K562 (cell line): ENCODE measurements around the gene ILK. TPM values are rescaled to one million over a fixed set of nuclear protein-coding genes. Genes with fewer than 3 reads are reported as not detected.

Experiments used
- ATAC-seq: fragments of 200-7000 bp; cut with Tn5 transposase; 3 replicates; pipeline ENCODE4 v1.9.1; 2020; ENCODE audit warnings: moderate library complexity
- BruUV-seq: library from RNA; stranded (reverse); fragments of 400-500 nt; replicated peaks from 2 replicates; lab custom pipeline; 2021; lab: Mats Ljungman, UMichigan
- CTCF ChIA-PET: fragments of 300-600 bp; formaldehyde crosslinking; extraction: SDS; loops from one replicate; lab custom pipeline; 2021; ENCODE audit warnings: low intra/inter-chr PET ratio; lab: Yijun Ruan, JAX
- POLR2A ChIA-PET: fragments of 300-600, 350-650 bp; sonication (Branson Sonifier 250); formaldehyde crosslinking; extraction: SDS; loops from one replicate; lab custom pipeline; 2021; ENCODE audit warnings: antibody characterized with exemption, inconsistent platforms; lab: Yijun Ruan, JAX
- DNase-seq, 4 experiments: peaks; one replicate each; pipeline versions ENCODE4 v3.0.0 to v3.0.0-alpha.2; 2011 to 2018; ENCODE audit warnings: low spot score in 3 of 4, mixed read lengths in 3 of 4; ENCODE audit errors: extremely low read depth in 1 of 4
- FAIRE-seq: peaks from 2 replicates; lab custom pipeline; 2011; peaks lifted over from hg19 to GRCh38; lab: Jason Lieb, UNC
- H2AFZ ChIP-seq: 2 replicates; pipeline ENCODE4 v1.6.0; 2011; ENCODE audit warnings: low read depth, low read length, control low read depth, inconsistent platforms
- H3K27ac ChIP-seq: fragments of 200-600 bp; 3 replicates; pipeline ENCODE4 v1.8.0; 2011; ENCODE audit warnings: low read depth, mild to moderate bottlenecking, control low read depth, inconsistent platforms, low read length, moderate library complexity, mixed read lengths; ENCODE audit errors: extremely low read depth
- H3K27me3 ChIP-seq, 2 experiments: fragments of 300-600 bp in 1 of 2; 2 replicates in 1 of 2; 3 replicates in 1 of 2; pipeline versions ENCODE4 v1.6.0 to v1.8.0; 2011; ENCODE audit warnings: inconsistent platforms in 2 of 2, low read length in 2 of 2, mild to moderate bottlenecking in 1 of 2, mixed read lengths in 1 of 2, moderate library complexity in 1 of 2; ENCODE audit not compliant: control insufficient read depth in 2 of 2, insufficient read depth in 2 of 2
- H3K36me3 ChIP-seq: fragments of 300-600 bp; 3 replicates; pipeline ENCODE4 v1.8.0; 2011; ENCODE audit warnings: mild to moderate bottlenecking, low read length, inconsistent platforms; ENCODE audit not compliant: control insufficient read depth, insufficient read depth
- H3K4me1 ChIP-seq, 2 experiments: fragments of 200-600 bp in 1 of 2; replicated peaks in 1 of 2; 2 replicates in 1 of 2; 3 replicates in 1 of 2; pipeline versions ENCODE4 v1.5.1 to v1.8.0; 2011; ENCODE audit warnings: inconsistent platforms in 2 of 2, low read length in 2 of 2, mild to moderate bottlenecking in 1 of 2, mixed read lengths in 1 of 2, moderate library complexity in 1 of 2; ENCODE audit not compliant: control insufficient read depth in 2 of 2, insufficient read depth in 2 of 2
- H3K4me2 ChIP-seq: 2 replicates; pipeline ENCODE4 v1.6.1; 2011; ENCODE audit warnings: low read length, control low read depth, inconsistent platforms, mixed read lengths; ENCODE audit not compliant: insufficient read depth
- H3K4me3 ChIP-seq: fragments of 200-600 bp; sonication (generic), shearing (Covaris generic); 2 replicates; pipeline ENCODE4 v1.5.1; 2016; ENCODE audit warnings: control low read depth, inconsistent platforms
- H3K79me2 ChIP-seq: fragments of 200-600 bp; 3 replicates; pipeline ENCODE4 v1.8.0; 2011; ENCODE audit warnings: low read length, inconsistent platforms; ENCODE audit not compliant: control insufficient read depth, insufficient read depth
- H3K9ac ChIP-seq, 2 experiments: 2 replicates each; pipeline versions ENCODE4 v1.6.0 to v1.6.1; 2011; ENCODE audit warnings: low read depth in 2 of 2, low read length in 2 of 2, control low read depth in 1 of 2, inconsistent platforms in 1 of 2, mild to moderate bottlenecking in 1 of 2, mixed read lengths in 1 of 2; ENCODE audit not compliant: insufficient read depth in 1 of 2
- H3K9me1 ChIP-seq: one replicate; pipeline ENCODE4 v1.6.0; 2011; ENCODE audit warnings: inconsistent platforms, mild to moderate bottlenecking, low read length, moderate library complexity; ENCODE audit not compliant: control insufficient read depth, insufficient read depth
- H3K9me3 ChIP-seq: replicated peaks from 2 replicates; pipeline ENCODE4 v1.5.1; 2011; ENCODE audit warnings: low read depth, low read length, inconsistent platforms; ENCODE audit not compliant: control insufficient read depth, insufficient read depth
- H4K20me1 ChIP-seq: replicated peaks from 2 replicates; pipeline ENCODE4 v1.6.1; 2011; ENCODE audit warnings: low read length, inconsistent platforms, mixed read lengths; ENCODE audit not compliant: control insufficient read depth, insufficient read depth
- BCOR ChIP-seq: fragments of 450-650 bp; IDR thresholded peaks from 2 replicates; pipeline ENCODE4 v1.6.1; 2016
- CBX3 ChIP-seq, 2 experiments: IDR thresholded peaks; 1 replicate in 1 of 2; 2 replicates in 1 of 2; pipeline ENCODE4 v1.6.1; 2012; ENCODE audit warnings: inconsistent platforms in 2 of 2, low read length in 2 of 2, borderline replicate concordance in 1 of 2, control low read depth in 1 of 2
- MTA1 ChIP-seq: fragments of 450-650 bp; IDR thresholded peaks from 2 replicates; pipeline ENCODE4 v1.6.1; 2017; ENCODE audit warnings: borderline replicate concordance
- RBM25 ChIP-seq: fragments of 200-400 bp; formaldehyde crosslinking; IDR thresholded peaks from 2 replicates; pipeline ENCODE4 v1.6.1; 2018; ENCODE audit warnings: low read length, low read depth, moderate library complexity; ENCODE audit not compliant: severe bottlenecking
- RNF219 ChIP-seq: fragments of 250-450 bp; sonication (Bioruptor Pico); IDR thresholded peaks from 2 replicates; pipeline ENCODE4 v1.5.0; 2022; ENCODE audit warnings: mild to moderate bottlenecking
- TAF15 ChIP-seq: fragments of 200-400 bp; formaldehyde crosslinking; IDR thresholded peaks from 2 replicates; pipeline ENCODE4 v1.6.1; 2017; ENCODE audit warnings: mild to moderate bottlenecking, low read depth, low read length, moderate library complexity
- TRIM28 ChIP-seq: fragments of 450-650 bp; IDR thresholded peaks from 2 replicates; pipeline ENCODE4 v1.6.1; 2017
- ZNF77 ChIP-seq: fragments of 250-450 bp; sonication (Bioruptor Pico); IDR thresholded peaks from 2 replicates; pipeline ENCODE4 v1.5.0; 2020
- ZNF830 ChIP-seq: fragments of 250-450 bp; sonication (Bioruptor Pico); IDR thresholded peaks from 2 replicates; pipeline ENCODE4 v1.5.0; 2021; ENCODE audit warnings: mild to moderate bottlenecking
- WGBS: fragments of 100-300 bp; shearing (Covaris generic); methylation state at CpG from one replicate; pipeline ENCODE4 v1.1.6; 2016; ENCODE audit warnings: low coverage, mixed read lengths; ENCODE audit not compliant: insufficient coverage; ENCODE audit errors: missing lambda C conversion rate; 5-methylcytosine and 5-hydroxymethylcytosine counted together
- in situ Hi-C: fragments of 300-500 bp; cut with MboI; formaldehyde crosslinking; loops from 4 replicates; pipeline ENCODE4 v1.15.0; 2018; ENCODE audit warnings: inconsistent platforms, mixed read lengths
- intact Hi-C: fragments of 100-400 bp; cut with micrococcal nuclease; formaldehyde crosslinking; loops from 2 replicates; pipeline ENCODE4 v1.14.2; 2022
- polyA plus RNA-seq, 8 experiments: library from polyadenylated mRNA; depleted of rRNA in 4 of 8; stranded (reverse) in 5 of 8; unstranded in 3 of 8; fragments of >200 nt; fragmentation: Nextera tagmentation in 2 of 8; fragmentation: Illumina TruSeq in 1 of 8; extraction: Ambion mirVana in 2 of 8; extraction: Trizol in 1 of 8; gene quantifications; 2 replicates each; pipeline versions ENCODE4 v1.2.1 to v1.2.3, GENCODE V29; 2011 to 2014; ENCODE audit warnings: inconsistent platforms in 1 of 8, missing spikeins in 1 of 8
- total RNA-seq, 7 experiments: library from RNA; depleted of rRNA in 6 of 7; stranded (reverse); fragments of >200 nt in 6 of 7; fragmentation: Illumina TruSeq in 2 of 7; extraction: Trizol in 2 of 7; gene quantifications; 2 replicates each; pipeline versions ENCODE4 v1.2.1 to v1.2.3, GENCODE V29; 2011 to 2021; ENCODE audit warnings: low replicate concordance in 1 of 7
- TF ChIP-seq, protein P1 (sequence below): sonication (generic); formaldehyde crosslinking; IDR thresholded peaks from 2 replicates; pipeline ENCODE4 v1.9.0; 2022; ENCODE audit warnings: mild to moderate bottlenecking, missing genetic modification reagents
- TF ChIP-seq, protein P2 (sequence below): fragments of 250-450 bp; sonication (Bioruptor Pico); IDR thresholded peaks from 2 replicates; pipeline ENCODE4 v1.8.0; 2022; ENCODE audit warnings: inconsistent platforms

ILK gene
- total and polyA plus RNA-seq, 9 of the 15 experiments (the other 6 are each of a cell fraction or from before 2014, with no cell fraction given): 43.3 to 95.9 (median 58.9) TPM

GRCh38 chr11:6584528-6584927 lies 19.0 kb upstream of the ILK start:
- intact Hi-C loops: no loop called here
- H3K4me3 ChIP-seq: no peak overlapping the region
- H3K4me2 ChIP-seq: no peak overlapping the region
- no peak overlapping the region for H3K9ac ChIP-seq
- peaks cover 0 to 5% of the 10 kb centered on the region in 2 experiments; a peak in 2 of 5 replicates for H3K4me1 ChIP-seq
- no peaks in the 10 kb centered on the region for H3K79me2 ChIP-seq
- TF ChIP-seq, protein P1, sequence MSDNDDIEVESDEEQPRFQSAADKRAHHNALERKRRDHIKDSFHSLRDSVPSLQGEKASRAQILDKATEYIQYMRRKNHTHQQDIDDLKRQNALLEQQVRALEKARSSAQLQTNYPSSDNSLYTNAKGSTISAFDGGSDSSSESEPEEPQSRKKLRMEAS (CRISPR knock-in tag): no peak
- no peak for TF ChIP-seq RNF219 (CRISPR knock-in tag)
- TF ChIP-seq MTA1: no peak
- no peak for TF ChIP-seq TAF15
- peak; percentile 65; the same call in 1 of the 2 replicates for TF ChIP-seq TRIM28
- no peak for TF ChIP-seq ZNF830
- 0 out of 3 replicates have a peak, but pooled peaks of 1 of the 2 experiments have one; percentile 29 for TF ChIP-seq CBX3 (IDR thresholded peaks at IDR 0.05; ENCODE audit: borderline replicate concordance in 1 of 2, low read length in 2 of 2)
- TF ChIP-seq, protein P2, sequence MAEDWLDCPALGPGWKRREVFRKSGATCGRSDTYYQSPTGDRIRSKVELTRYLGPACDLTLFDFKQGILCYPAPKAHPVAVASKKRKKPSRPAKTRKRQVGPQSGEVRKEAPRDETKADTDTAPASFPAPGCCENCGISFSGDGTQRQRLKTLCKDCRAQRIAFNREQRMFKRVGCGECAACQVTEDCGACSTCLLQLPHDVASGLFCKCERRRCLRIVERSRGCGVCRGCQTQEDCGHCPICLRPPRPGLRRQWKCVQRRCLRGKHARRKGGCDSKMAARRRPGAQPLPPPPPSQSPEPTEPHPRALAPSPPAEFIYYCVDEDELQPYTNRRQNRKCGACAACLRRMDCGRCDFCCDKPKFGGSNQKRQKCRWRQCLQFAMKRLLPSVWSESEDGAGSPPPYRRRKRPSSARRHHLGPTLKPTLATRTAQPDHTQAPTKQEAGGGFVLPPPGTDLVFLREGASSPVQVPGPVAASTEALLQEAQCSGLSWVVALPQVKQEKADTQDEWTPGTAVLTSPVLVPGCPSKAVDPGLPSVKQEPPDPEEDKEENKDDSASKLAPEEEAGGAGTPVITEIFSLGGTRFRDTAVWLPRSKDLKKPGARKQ: no peak
- TF ChIP-seq BCOR: peak; percentile 51; the same call in 1 of the 2 replicates
- TF ChIP-seq ZNF77: no peak
- TF ChIP-seq RBM25: peak; percentile 89
- H3K27ac ChIP-seq: no peak overlapping the region
- in situ Hi-C loops: no loop called here
- no peaks in the 10 kb centered on the region for H4K20me1 ChIP-seq
- H3K36me3 ChIP-seq: no peaks in the 10 kb centered on the region
- CTCF ChIA-PET: no interaction called here
- peaks cover 14% of the 10 kb centered on the region for H3K9me3 ChIP-seq
- no peaks in the 10 kb centered on the region for H3K9me1 ChIP-seq
- no peak overlapping the region for H2AFZ ChIP-seq
- POLR2A ChIA-PET: interaction anchor here (1.0 to 1.2 kb wide), 2 partner anchors 9 to 22 kb away, joined by 3 to 4 read pairs; no protein-coding TSS in a partner anchor
- DNase-seq (no peak), ATAC-seq (no peak), FAIRE-seq (no peak)
- H3K27me3 ChIP-seq: no peaks in the 10 kb centered on the region
- BruUV-seq: no TSS peak
- 51% methylated on average over 4 of the region's 4 CpGs for WGBS
